Astrocyte of the cerebellum (primary cell): ENCODE data around the gene TMEM233.

Experiments
- DNase-seq: peaks from one replicate; pipeline ENCODE4 v3.0.0-alpha.2; 2011; ENCODE audit warnings: low read depth
- H3K4me3 ChIP-seq: 2 replicates; pipeline ENCODE4 v1.5.1; 2011; ENCODE audit warnings: mild to moderate bottlenecking, low read depth, low read length, moderate library complexity
- CTCF ChIP-seq: IDR thresholded peaks from 2 replicates; pipeline ENCODE4 v1.5.1; 2012; ENCODE audit warnings: low read length, low read depth, moderate library complexity, mild to moderate bottlenecking; ENCODE audit errors: missing control alignments
- in situ Hi-C: cut with HindIII; loops from 2 replicates; pipeline ENCODE4 v1.10.0; 2017; ENCODE audit warnings: low sequenced_read_pairs

TMEM233 gene

GRCh38 chr12:119589097-119589496 lies 4.5 kb upstream of the TMEM233 start:
- no peak overlapping the region for H3K4me3 ChIP-seq
- DNase-seq = no peak
- no peak for TF ChIP-seq CTCF
- in situ Hi-C loops = no loop called here

GRCh38 chr12:119589634-119590033 lies 3.9 kb upstream of the TMEM233 start:
- in situ Hi-C loops = no loop called here

GRCh38 chr12:119592232-119592631 lies 1.3 kb upstream of the TMEM233 start:
- DNase-seq = no peak
- TF ChIP-seq CTCF = no peak

More at GRCh38 chr12:119589634-119590033, 3.9 kb upstream of the TMEM233 start:
- no peak for DNase-seq
- no peak overlapping the region for H3K4me3 ChIP-seq
- no peak for TF ChIP-seq CTCF

GRCh38 chr12:119594399-119594730 lies 791 bp downstream of the TMEM233 start:
- in situ Hi-C loops = no loop called here
- no peak for TF ChIP-seq CTCF
- H3K4me3 ChIP-seq = peak overlapping the region; percentile 18
- DNase-seq = no peak

More at GRCh38 chr12:119592232-119592631, 1.3 kb upstream of the TMEM233 start:
- H3K4me3 ChIP-seq = no peak overlapping the region
- in situ Hi-C loops = no loop called here

- no peak for DNase-seq
- no peak for TF ChIP-seq CTCF
- H3K4me3 ChIP-seq = peak overlapping the region; percentile 18
- in situ Hi-C loops = no loop called here
Measured at GRCh38 chr12:119594772-119595445, 1.3 kb downstream of the TMEM233 start.

GRCh38 chr12:119598159-119598558 lies 4.6 kb downstream of the TMEM233 start:
- in situ Hi-C loops = no loop called here
- no peak for DNase-seq

More at GRCh38 chr12:119598159-119598558, 4.6 kb downstream of the TMEM233 start:
- no peak for TF ChIP-seq CTCF
- no peak overlapping the region for H3K4me3 ChIP-seq
